Fibroblast of the conjunctiva (primary cell): ENCODE results near the gene STARD7.
"Not testable (repeated sequence)": the region's sequence is repeated elsewhere in the genome, so short reads cannot be mapped to it uniquely, and the experiment has no call there.

Source experiments
- DNase-seq: peaks from one replicate; pipeline ENCODE4 v3.0.0-alpha.2; 2010; ENCODE audit warnings: low read depth

STARD7 gene, protein sequence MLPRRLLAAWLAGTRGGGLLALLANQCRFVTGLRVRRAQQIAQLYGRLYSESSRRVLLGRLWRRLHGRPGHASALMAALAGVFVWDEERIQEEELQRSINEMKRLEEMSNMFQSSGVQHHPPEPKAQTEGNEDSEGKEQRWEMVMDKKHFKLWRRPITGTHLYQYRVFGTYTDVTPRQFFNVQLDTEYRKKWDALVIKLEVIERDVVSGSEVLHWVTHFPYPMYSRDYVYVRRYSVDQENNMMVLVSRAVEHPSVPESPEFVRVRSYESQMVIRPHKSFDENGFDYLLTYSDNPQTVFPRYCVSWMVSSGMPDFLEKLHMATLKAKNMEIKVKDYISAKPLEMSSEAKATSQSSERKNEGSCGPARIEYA

DNA sequence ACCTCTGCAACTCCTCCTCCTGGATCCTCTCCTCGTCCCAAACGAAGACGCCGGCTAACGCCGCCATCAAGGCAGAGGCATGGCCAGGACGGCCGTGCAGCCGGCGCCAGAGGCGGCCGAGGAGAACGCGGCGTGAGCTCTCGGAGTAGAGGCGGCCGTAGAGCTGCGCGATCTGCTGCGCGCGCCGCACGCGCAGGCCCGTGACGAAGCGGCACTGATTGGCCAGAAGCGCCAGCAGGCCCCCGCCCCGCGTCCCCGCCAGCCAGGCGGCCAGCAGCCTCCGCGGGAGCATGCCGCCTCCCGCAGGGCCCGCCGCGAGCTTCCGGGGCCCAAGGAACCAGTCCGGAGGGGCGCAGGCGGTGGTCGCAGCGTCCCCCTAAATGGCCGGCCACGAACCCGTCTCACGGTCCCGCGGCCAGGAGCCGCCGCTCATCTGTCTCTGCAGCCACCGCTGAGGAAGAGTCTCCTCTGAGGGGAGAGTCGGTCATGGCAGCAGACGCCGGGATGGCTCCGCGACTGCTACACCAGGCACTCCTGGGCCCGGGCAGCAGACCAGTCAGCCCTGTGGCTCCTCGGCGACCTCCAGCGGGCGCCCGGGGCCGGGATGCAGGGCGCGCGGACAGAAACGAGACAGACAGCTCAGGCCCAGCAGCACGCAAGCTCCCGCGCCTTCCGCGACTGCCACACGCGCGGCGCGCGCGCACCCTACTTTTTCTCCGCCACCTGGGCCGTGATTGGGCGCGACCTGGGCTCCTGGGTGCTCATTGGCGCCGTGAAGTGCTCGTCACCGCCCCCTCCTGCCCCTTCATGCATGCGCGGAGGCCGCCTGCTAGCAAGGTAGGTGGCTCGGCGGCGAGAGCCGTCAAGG, at the start of gene STARD7:
STARD7 (minus strand) TSS at position 685 of the 868 bp plus-strand sequence; CDS start at position 292, 393 bp downstream.
- DNase-seq, result peak; percentile 94

- DNase-seq, result not testable (repeated sequence)
Observed at GRCh38 chr2:96257744-96258143, 49.1 kb upstream of the STARD7 start.

DNA sequence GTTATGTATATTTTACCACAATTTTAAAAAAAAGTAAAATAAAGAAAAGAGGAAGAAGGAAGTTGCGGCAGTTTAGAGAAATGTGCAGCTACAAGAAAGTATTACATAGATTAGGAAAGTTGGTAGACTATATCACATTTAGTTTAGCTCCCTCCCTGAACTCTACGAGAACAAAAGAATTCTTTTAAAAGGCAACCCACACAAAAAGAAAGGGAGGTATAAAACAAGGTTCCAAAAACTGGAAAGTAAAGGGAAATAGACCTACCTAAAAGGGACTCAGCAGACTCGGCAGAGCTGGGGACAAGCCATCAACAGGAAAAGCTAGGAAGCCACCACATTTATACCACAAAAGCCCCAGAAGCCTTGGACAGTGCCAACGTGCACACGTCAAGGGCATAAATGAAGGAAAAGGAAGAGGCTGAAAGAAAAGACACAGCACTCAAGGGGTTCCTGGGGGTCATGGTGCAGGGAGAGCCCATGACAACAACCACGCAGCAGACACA, 48.0 kb upstream of the STARD7 start:
- no peak for DNase-seq

GRCh38 chr2:96254571-96254970, 45.9 kb upstream of the STARD7 start:
- DNase-seq, result no peak

DNA sequence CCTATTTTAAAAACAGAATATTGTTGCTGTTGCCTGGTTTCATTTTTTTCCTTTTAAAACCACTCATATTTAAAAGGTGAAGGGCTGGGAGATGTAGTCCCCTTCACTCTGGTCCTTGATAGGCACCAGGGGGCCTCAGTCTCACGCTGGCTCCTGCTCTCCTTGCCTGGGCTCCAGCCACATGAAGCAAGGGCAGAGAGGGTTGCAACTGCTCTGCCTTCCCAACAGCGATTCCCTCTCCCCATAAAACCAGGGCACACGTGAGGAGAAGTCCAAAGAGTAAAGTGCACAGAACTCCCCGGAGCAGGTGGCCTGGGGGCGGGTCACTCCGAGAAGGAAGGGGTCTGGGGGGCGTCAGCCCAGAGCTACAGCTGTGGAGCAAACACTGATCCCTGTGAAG, 44.4 kb upstream of the STARD7 start:
- DNase-seq, result no peak

DNA sequence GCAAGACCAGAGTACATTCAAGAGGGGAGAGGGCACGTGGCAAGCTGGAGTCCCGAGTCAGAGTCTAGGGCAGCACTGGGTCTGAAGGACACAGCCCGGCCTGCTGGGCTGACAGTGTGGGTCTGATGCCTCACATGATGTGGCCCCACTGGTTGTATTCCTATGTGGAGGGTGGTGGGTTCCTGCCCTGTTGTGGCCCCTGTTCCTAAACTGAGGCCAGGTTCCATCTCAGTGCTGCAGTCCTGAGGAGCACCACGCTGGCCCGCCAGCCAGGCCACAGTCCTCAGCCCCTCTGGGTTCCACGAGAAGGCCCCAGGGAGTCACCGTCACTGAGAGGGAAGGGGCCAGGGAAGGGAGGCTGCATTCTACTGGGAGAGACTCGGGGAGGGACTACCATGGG, 43.9 kb upstream of the STARD7 start:
- DNase-seq, result no peak

DNA sequence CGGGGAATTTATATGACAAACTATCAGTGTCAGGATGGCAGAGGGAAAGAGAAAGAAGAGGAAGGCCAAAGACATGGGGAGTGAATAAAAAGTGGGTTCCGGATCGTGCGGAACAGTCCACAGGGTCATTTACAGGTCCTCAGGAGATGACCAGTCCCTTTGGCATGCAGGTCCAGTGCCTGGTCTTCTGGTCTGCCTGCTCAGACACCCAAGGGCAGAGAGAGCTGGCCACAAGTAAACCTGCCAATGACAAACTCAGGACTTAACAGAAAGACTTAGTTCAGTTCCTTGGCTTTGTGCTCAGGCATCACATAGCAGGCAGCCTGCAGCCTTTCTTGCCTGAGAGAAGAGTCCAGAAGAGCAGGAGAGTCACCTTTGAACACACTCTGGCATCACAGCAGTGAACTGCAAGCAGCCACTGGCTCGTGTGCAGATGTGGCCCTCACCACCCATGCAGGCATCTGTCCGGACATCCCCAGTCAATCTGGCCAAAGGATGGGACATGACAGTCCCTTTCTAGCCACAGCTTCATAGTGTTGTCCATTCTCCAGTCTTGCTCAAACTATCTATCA, 43.2 kb upstream of the STARD7 start:
- DNase-seq, result peak; percentile 82

DNA sequence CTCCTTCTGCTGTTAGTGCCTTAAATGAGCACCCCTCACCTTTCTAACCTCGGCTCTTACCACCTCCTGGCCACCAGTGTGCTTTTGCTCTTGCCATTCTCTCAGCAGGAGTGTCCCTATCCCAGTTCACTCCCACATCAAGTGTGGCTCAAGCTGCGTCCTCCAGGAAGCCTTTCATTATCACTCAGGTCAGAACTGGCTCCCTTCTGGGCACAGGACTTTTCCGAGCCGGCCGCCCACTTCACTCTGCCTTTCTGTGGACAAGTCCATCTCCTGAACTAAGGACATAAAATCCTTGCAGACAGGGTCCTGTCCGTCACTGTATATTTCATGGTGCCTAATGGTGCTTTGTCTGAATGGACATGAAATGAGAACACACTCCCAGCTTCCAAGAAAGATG, 41.6 kb upstream of the STARD7 start:
- DNase-seq, result no peak

GRCh38 chr2:96249654-96250053, 41.0 kb upstream of the STARD7 start:
- peak; percentile 62 for DNase-seq

GRCh38 chr2:96248624-96249023, 40.0 kb upstream of the STARD7 start:
- no peak for DNase-seq

- DNase-seq, result no peak
Observed at GRCh38 chr2:96247896-96248295, 39.3 kb upstream of the STARD7 start.

GRCh38 chr2:96247009-96247408, 38.4 kb upstream of the STARD7 start:
- DNase-seq, result no peak

- DNase-seq, result no peak
Observed at GRCh38 chr2:96245609-96246390, 37.2 kb upstream of the STARD7 start.

GRCh38 chr2:96243843-96244242, 35.2 kb upstream of the STARD7 start:
- DNase-seq, result no peak

DNA sequence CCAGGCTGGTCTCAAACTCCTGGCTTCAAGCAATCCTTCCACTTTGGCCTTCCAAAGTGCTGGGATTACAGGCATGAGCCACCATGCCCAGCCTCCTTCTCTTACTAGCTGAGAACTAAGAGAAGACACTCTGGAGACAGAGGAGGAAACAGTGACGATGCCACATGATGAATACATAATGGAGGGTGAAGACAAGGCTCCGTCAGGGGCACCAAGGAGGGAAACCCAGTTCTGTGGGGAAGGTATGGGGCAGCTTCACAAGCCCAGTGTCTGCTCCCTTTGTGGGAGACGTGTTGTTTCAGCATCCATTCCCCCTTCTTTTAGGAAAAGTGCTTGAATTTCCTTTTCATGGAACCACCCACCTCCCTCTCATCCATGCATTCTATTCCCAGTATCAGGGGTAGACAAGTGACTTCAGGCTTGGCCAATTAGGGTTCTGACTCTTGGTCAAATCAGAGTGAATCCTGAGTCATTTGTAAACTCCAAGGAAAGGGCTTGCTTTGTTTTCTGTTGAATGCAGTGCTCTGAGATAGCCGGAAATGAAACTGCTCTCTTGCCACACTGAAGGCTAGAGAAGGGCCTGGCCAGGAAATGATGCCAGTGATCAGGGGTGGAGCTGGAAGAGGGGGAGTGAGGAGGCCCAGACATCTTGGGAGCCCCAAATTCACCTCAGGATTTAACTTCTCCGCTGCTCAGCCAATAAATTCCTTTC, 33.4 kb upstream of the STARD7 start:
- no peak for DNase-seq

DNA sequence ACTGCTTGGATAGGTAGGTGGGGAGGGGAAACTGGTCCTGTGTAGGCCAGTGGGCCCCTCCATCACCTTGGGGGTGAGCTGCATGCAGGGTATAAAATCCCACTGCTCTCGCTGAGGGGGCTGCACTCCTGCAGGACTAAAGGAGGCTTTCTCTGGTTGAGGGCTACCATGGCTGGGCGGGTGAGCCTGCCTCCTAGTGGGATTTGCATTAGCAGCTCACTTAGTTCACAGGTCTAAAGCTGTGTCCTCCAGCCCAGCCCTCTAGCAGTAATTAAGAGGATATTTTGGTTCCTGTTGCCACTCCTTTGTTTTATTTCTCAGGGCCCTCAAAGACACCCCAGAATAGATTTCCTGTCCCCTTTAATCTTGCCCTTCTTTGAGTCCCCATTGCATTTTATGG, 32.6 kb upstream of the STARD7 start:
- no peak for DNase-seq

DNA sequence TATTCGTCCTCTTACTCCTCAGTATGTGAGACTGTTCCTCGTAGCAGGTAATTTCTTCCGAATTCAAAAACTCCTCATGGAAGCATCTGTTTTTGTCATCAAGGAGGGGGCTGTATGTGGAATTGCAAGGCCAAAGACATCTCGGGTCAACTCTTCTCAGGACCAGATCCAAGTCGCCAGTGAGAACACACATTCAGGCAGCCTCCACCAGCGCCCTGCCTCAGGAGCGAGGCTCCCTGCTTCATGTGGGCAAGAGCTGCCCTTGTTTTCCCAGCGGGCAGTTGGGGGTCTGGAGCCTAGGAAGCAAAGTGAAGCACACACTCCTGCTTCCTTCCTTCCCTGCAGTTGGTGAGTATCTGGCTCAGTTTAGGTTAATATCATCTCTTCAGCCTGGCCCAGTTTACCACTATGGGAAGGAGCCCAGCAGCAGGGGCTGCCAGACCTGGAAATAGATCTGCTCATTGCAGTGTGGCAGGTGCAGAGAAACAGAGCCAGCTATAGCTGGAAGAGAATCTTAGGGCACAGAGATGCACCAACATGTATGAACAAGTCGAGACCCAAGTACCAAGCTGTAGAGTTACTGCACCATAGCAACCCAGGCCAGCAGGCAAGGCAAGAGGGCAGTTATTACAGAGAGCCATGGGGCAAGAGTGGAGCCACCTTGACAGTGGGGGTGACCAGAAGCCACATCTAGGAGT, 31.9 kb upstream of the STARD7 start:
- DNase-seq, result no peak

DNA sequence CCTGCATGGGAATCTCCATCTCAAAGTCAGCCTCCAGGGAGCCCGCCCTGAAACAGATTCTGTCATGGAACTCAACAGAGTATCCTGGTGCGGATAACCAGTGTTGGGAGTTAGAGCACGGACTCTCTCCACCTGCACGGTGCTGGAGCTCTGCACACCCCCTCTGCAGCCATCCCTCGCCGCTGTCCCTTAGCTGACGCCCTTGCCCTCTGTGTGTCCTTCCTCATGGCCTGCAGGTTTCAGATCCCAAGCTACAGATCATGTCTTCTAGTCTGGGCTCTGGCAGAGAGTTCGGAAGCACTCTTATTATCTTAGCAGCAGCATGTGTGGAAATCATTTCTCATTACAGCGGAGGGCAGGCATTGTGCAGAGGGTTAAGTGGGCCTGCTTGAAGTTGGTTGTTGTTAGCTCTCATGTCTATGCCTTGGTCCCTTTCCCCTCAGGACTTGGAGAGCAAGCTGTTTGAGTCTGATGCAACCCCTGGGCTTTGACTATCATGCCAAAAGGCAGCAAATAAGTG, 31.2 kb upstream of the STARD7 start:
- DNase-seq, result no peak

DNA sequence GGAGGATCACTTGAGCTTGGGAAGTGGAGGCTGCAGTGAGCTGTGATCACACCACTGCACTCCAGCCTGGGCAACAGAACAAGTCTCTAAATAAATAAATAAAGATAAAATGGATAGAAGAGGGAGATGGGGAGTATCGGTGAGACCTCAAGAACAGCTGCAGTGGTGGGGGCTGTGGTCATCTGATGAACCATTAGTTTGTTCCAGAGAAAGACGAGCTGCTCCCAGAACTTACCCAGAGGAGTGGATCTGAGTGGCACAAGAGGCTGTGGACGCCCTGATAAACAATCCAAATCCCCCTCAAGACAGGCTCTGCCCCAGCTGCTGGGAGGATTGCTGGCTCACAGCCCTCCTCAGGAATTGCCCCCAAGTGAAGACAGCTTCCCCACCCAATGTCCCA, 30.5 kb upstream of the STARD7 start:
- no peak for DNase-seq

GRCh38 chr2:96238266-96238665, 29.6 kb upstream of the STARD7 start:
- DNase-seq, result no peak
